Keratinocyte (primary cell): ENCODE measurements around the gene CBX8.

Experiments
- CTCF ChIP-seq, 3 experiments: IDR thresholded peaks in 1 of 3; conservative IDR thresholded peaks in 1 of 3; optimal IDR thresholded peaks in 1 of 3; 2 replicates in 2 of 3; 3 replicates in 1 of 3; pipeline versions ENCODE3 to v1.5.1; 2011; ENCODE audit warnings: low read length in 3 of 3, mild to moderate bottlenecking in 3 of 3, moderate library complexity in 2 of 3, control low read depth in 1 of 3, inconsistent platforms in 1 of 3; ENCODE audit not compliant: insufficient read depth in 2 of 3; ENCODE audit errors: extremely low read depth in 1 of 3
- EZH2 ChIP-seq: IDR thresholded peaks from one replicate; pipeline ENCODE4 v1.6.1; 2012; ENCODE audit warnings: inconsistent platforms, mild to moderate bottlenecking, low read length, moderate library complexity

- peak in 2 of 3 experiments; percentile 20 to 45 for TF ChIP-seq CTCF (optimal IDR thresholded peaks at IDR 0.05 in 1 of 3, IDR thresholded peaks at IDR 0.05 in 1 of 3, conservative IDR thresholded peaks at IDR 0.05 in 1 of 3; ENCODE audit: extremely low read depth in 1 of 3, insufficient read depth in 2 of 3, low read length in 3 of 3)
- TF ChIP-seq EZH2 = peak; percentile 62
Observed at GRCh38 chr17:79840269-79840988, 43.6 kb upstream of the CBX8 start.
